ENCODE results near the gene ADPRM. TPM values are rescaled to one million over a fixed set of nuclear protein-coding genes. Genes with fewer than 3 reads are reported as not detected.

The ADPRM gene
- total RNA-seq, 4 donors from 2014 or later, result 5.8 to 12.2 (median 8.5) TPM

DNA sequence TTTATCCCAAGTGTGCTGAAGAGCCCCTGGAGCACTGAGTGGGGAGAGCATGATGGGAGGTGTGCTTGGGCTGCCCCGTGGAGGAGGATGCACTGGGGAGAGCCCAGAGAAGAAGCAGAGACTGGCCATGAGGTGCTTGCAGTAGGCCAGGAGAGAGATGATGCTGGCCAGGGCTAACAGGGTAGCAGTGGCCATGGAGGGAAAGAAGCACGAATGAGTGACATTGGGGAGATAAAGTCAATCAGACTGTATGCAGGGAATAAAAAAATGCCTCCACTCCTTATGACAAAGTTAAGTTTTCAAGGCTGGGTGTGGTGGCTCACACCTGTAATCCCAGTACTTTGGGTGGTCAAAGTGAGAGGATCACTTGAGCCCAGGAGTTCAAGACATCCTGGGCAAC is 37.9 kb downstream of the ADPRM start:
- no peak for DNase-seq (ENCODE audit: extremely low spot score)
- intact Hi-C loops (cut with DNase I), result no loop called here
- 80% methylated on average over 2 of the region's 2 CpGs for WGBS

DNA sequence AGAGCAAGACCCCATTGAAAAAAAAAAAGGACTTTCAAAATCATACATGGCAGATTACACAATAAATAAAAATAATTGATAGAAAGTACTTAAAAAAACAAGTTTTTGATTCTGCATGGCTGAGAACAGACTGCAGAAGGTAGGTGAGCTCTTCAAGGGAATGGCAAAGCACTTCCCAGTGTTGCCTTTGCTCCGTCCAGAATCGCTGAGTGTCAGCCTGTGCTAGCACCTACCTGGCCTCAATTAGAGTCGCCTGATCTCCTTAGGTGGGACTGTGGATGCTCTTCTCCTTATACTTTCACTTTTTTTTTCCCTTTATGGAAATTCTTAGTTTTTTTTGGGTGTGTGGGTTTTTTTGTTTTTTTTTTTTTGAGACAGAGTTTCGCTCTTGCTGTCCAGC is 38.4 kb downstream of the ADPRM start:
- H3K36me3 ChIP-seq, result no peaks in the 10 kb centered on the region
- WGBS, result 93% methylated on average over 4 of the region's 4 CpGs
- no peak for TF ChIP-seq POLR2A (IDR thresholded peaks at IDR 0.05; ENCODE audit: low read depth)
- TF ChIP-seq, protein P1, sequence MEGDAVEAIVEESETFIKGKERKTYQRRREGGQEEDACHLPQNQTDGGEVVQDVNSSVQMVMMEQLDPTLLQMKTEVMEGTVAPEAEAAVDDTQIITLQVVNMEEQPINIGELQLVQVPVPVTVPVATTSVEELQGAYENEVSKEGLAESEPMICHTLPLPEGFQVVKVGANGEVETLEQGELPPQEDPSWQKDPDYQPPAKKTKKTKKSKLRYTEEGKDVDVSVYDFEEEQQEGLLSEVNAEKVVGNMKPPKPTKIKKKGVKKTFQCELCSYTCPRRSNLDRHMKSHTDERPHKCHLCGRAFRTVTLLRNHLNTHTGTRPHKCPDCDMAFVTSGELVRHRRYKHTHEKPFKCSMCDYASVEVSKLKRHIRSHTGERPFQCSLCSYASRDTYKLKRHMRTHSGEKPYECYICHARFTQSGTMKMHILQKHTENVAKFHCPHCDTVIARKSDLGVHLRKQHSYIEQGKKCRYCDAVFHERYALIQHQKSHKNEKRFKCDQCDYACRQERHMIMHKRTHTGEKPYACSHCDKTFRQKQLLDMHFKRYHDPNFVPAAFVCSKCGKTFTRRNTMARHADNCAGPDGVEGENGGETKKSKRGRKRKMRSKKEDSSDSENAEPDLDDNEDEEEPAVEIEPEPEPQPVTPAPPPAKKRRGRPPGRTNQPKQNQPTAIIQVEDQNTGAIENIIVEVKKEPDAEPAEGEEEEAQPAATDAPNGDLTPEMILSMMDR (IDR thresholded peaks at IDR 0.05), result no peak
- TF ChIP-seq POLR2AphosphoS5 (IDR thresholded peaks at IDR 0.05), result no peak
- TF ChIP-seq EP300 (IDR thresholded peaks at IDR 0.05), result no peak
- no peak for DNase-seq (ENCODE audit: extremely low spot score)
- H3K27ac ChIP-seq (replicated peaks in 1 of 4), result no peak overlapping the region
- intact Hi-C loops (cut with DNase I), result no loop called here
- peaks cover 4 to 16% (median 8%) of the 10 kb centered on the region in 4 donors for H3K4me1 ChIP-seq
- H3K4me3 ChIP-seq, result no peak overlapping the region
- H3K9me3 ChIP-seq, result no peaks in the 10 kb centered on the region
- no peaks in the 10 kb centered on the region for H3K27me3 ChIP-seq

More for the DNA sequence above, 37.9 kb downstream of the ADPRM start:
- H3K4me1 ChIP-seq, result peaks cover 6 to 20% (median 14%) of the 10 kb centered on the region in 4 donors
- H3K27me3 ChIP-seq, result no peaks in the 10 kb centered on the region
- TF ChIP-seq POLR2A (IDR thresholded peaks at IDR 0.05; ENCODE audit: low read depth), result no peak
- TF ChIP-seq POLR2AphosphoS5 (IDR thresholded peaks at IDR 0.05), result no peak
- TF ChIP-seq EP300 (IDR thresholded peaks at IDR 0.05), result no peak
- TF ChIP-seq, protein P1 (IDR thresholded peaks at IDR 0.05), result no peak
- no peak overlapping the region for H3K27ac ChIP-seq (replicated peaks in 1 of 4)
- no peaks in the 10 kb centered on the region for H3K36me3 ChIP-seq
- H3K4me3 ChIP-seq, result no peak overlapping the region
- H3K9me3 ChIP-seq, result no peaks in the 10 kb centered on the region

DNA sequence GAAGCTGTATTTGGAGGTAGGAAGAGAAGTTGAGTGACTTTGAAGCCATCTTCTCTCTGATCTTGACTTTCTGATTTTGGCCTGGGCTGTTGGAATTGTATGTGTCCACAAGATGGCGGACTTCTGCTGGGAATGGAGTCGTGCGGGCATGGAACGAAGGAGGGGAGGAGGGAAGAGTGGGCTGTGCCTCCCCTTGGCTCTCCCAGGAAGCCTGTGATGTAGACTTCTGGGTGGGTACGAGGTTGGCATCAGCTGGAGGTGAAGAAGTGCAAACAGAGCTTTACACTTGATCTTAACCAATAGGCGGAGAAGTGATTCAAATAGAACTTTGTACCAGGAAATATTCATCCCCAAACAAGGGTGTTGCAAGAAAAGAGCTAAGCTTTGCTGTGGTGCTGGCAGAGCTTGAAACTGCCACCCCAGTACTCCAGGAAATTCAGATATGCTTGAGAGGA is 39.8 kb downstream of the ADPRM start:
- Histone ChIP-seq H3K36me3 (no peaks in the 10 kb centered on the region), H3K27ac (replicated peaks in 1 of 4) (no peak overlapping the region), H3K9me3 (no peaks in the 10 kb centered on the region), H3K27me3 (no peaks in the 10 kb centered on the region), H3K4me1 (peaks cover 0 to 12% (median 4%) of the 10 kb centered on the region in 4 donors), H3K4me3 (no peak overlapping the region)
- DNase-seq (ENCODE audit: extremely low spot score), result no peak
- 14% methylated on average over 6 of the region's 6 CpGs for WGBS
- intact Hi-C loops (cut with DNase I), result loop anchor here (1.0 kb wide), 1 partner anchor 108 kb away; no protein-coding TSS in a partner anchor
- TF ChIP-seq, protein P1 (IDR thresholded peaks at IDR 0.05), result peak; percentile 73 to 75 (median 74)
- TF ChIP-seq EP300 (IDR thresholded peaks at IDR 0.05), result no peak

DNA sequence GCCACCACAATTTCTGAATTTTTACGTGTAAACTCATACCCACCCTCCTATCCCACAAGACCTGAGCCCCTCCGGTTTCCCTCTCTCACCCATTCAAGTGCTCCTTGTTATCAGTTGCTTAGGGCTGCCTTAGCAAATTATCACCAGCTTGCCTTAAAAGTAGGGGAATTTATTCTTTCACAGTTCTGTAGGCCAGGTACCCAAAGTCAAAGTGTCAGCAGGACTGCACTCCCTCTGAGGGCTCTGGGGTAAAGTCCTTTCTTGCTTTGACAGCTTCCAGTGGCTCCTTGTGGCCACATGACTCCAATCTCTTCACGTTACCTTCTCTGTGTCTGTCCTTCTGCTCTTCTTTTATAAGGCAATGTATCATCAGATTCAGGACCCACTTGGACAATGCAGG is 40.3 kb downstream of the ADPRM start:
- Histone ChIP-seq H3K4me1 (peaks cover 0 to 12% (median 4%) of the 10 kb centered on the region in 4 donors), H3K4me3 (no peak overlapping the region), H3K27me3 (no peaks in the 10 kb centered on the region), H3K9me3 (no peaks in the 10 kb centered on the region), H3K36me3 (no peaks in the 10 kb centered on the region), H3K27ac (replicated peaks in 1 of 4) (no peak overlapping the region)
- TF ChIP-seq EP300 (IDR thresholded peaks at IDR 0.05) (no peak), POLR2A (IDR thresholded peaks at IDR 0.05; ENCODE audit: low read depth) (no peak), POLR2AphosphoS5 (IDR thresholded peaks at IDR 0.05) (no peak)
- TF ChIP-seq, protein P1 (IDR thresholded peaks at IDR 0.05), result no peak
- 84% methylated on average over 3 of the region's 3 CpGs for WGBS
- DNase-seq (ENCODE audit: extremely low spot score), result no peak
- intact Hi-C loops (cut with DNase I), result loop anchor here (1.0 kb wide), 1 partner anchor 108 kb away; no protein-coding TSS in a partner anchor

All from esophagus muscularis mucosa (tissue), 4 donors.